ENCODE results near the gene PABPN1.

GRCh38 chr14:23359722-23360447, 38.6 kb downstream of the PABPN1 start:
- TF ChIP-seq CTCF (conservative IDR thresholded peaks at IDR 0.05; ENCODE audit: low read depth, low read length) (no peak), EZH2 (IDR thresholded peaks at IDR 0.05; ENCODE audit: borderline replicate concordance, low read depth, low read length, poor library complexity, severe bottlenecking) (no peak)

All from A673 (cell line).